ENCODE results near the gene TNS1.

The TNS1 gene

DNA sequence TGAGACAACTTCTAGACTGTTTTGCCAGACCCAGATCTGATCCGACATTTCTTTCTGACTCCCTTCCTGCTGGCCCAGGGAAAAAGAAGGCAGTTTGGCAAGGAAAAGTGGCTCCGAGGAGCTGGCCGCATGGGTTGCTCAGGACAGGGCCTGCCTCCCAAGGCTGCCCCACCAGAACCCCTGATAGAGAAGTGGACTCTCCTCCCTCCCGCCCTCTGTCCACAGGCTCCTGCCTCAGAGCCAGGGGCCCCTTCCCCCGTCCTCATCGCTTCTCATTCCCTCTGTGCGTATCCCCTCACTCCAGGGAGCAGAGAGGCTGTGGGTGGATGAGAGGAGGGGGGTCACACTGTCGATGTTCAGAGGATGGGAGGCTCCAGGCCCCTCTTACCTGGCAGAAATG lies 110.2 kb downstream of the TNS1 start:
- DNase-seq: no peak

- peak; percentile 75 for DNase-seq
These were observed 112.3 kb downstream of the TNS1 start for GRCh38 chr2:217890445-217890844.

GRCh38 chr2:217889656-217890055 lies 113.1 kb downstream of the TNS1 start:
- no peak for DNase-seq

GRCh38 chr2:217887841-217888701 lies 114.7 kb downstream of the TNS1 start:
- no peak for DNase-seq

- peak; percentile 63 for DNase-seq
These were observed 116.0 kb downstream of the TNS1 start for GRCh38 chr2:217886720-217887309.

DNA sequence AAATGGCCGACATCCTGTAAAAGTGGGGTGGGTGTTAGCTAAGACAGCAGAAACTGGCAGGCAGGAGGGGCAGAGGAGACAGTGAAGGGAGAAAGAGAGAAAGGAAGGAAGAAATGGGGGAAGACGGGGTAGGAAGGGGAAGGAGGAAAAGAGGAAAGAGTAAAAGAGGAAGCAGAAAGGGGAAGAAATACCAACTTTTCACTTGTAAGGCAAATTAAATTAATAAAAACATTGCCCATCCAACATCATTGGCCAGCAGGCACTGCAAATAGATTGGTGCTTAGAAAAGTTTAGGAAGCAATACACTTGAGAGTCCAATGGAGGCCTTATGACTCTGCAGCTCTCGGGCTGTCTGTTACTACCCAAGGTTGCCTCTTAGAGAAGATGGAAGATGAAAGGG lies 116.7 kb downstream of the TNS1 start:
- no peak for DNase-seq

DNA sequence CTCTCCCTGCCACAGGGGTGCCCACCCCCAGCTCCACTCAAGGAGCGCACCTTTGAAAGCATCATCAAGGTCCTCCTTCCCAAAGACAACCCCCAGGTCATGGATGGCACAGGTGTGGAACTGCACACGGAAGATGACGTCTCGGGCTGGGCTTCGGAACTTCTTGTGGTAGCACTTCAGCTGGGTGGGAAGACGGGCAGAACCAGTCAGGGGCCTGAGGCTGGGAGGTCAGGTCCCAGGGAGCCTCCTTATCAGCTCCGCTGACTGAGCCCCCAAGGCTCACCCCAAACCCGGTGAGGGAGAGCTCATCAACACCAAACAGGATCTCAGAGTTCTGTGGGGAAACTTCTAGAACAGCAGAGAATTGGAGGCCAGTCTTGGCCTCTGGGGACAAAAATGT lies 117.8 kb downstream of the TNS1 start:
- DNase-seq: no peak

DNA sequence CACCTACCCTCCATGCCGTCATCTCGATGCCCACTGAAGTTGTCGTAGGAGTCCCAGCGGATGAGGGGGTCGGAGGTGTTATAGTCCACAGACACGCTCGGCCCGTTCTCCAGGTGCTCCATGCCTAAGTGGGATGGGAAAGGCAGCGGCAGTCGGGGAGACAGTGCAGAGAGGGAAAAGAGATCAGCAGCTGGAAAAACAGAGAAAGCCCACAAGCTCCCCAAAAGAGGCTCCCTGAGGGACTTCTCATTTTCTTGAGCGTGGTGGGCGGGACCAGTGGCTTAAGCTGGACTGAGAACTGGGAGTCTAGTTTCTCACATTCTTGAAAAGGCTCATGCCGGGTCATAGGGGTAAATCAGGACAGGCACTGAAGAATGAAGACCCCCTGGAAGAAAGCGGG lies 121.9 kb downstream of the TNS1 start:
- DNase-seq: no peak

GRCh38 chr2:217880287-217880889 lies 122.4 kb downstream of the TNS1 start:
- DNase-seq: no peak

- DNase-seq: no peak
These were observed 123.7 kb downstream of the TNS1 start for GRCh38 chr2:217878915-217879590.

- DNase-seq: no peak
These were observed 124.9 kb downstream of the TNS1 start for GRCh38 chr2:217877866-217878265.

- no peak for DNase-seq
These were observed 126.6 kb downstream of the TNS1 start for GRCh38 chr2:217876253-217876570.

DNA sequence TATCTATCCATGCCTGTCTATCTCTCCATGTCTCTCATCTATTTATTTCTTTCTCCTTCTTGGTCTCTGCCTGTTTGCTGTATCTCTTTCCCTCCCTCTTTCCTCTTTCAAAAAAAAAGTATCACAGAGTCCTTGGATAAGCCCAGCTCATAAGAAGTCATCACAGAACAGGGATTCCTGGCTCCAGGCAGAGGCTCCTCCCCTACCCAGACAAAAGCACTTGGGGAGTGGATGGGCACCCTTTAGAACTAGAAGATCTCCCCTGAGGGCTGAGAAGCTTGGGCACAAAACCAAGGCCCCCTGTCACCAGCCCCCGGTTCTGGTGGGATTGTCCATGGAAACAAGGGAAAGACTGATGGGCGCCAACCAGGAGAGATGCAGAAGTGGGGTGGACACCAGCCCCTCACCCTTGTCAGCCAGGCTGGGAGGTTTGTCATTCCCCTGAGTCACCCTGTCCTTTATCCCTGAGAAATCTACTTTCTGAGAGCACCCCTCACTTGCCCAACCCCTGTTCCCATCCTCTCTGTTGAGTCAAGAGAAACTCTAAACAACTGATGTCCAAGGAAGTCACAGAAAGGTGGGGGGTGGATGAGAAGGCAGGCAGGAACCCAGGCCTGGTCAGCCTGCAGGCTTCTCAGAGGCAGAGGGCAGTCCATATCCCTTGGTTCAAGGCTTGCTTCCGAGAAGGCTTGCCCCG lies 127.1 kb downstream of the TNS1 start:
- DNase-seq: peak; percentile 6

- no peak for DNase-seq
These were observed 127.7 kb downstream of the TNS1 start for GRCh38 chr2:217875138-217875537.

DNA sequence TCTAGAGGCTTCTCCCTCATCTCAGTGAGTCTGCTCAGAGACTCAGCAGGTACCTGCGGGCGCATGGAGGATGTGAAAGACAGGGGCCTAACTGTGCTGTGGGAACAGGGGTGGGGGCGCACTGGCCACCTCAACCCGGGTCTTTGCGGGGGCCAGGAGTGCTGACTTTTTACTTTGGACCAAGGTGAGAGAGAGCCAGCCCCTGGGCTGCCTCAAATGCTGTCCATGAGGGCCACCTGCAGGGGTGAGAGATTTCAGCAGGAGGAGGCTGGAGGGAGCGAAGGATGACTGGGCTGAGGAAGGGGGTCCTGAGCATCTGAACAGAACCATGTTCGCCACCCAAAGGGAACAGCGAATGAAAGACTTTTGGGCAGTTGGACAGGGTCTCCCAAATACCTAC lies 129.4 kb downstream of the TNS1 start:
- no peak for DNase-seq

DNA sequence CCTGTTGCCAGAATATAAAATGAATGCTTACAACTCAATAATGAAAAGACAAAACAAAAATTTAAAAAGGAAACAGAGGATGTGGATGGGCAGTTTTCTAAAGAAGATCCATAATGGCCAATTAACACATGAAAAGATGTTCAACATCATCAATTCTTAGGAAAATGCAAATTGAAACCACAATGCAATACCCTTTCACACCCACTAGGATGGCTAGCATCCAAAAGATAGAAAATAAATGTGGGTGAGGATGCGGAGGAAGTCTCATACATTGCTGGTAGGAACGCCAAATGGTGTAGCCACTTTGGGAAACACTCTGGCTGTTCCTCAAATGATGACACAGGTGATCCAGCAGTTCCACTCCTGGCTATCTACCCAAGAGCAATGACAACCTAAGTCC lies 130.5 kb downstream of the TNS1 start:
- DNase-seq: no peak

DNA sequence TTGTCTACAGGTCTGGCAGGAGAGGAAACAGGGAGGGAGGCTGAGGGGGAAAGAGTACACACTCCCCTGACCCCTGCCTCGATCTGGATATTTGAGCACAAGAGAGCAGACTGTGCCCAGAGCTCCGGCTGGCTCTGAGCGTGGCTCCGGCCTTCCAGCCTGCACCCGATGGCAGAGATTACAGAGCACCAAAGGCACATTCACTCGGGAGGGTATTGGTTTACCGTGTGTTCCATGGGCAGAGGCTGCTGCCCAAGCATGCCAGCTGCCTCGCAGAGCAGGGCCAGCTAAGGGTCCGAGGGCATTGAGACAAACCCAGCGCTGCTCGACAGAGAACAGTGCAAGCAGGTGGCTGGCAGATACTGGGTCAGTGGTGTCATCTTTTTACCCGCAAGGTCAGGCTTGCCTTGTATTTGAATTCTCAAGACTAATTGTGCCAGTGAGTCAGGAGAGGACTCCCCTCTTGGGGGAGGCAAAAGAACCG lies 132.2 kb downstream of the TNS1 start:
- no peak for DNase-seq

DNA sequence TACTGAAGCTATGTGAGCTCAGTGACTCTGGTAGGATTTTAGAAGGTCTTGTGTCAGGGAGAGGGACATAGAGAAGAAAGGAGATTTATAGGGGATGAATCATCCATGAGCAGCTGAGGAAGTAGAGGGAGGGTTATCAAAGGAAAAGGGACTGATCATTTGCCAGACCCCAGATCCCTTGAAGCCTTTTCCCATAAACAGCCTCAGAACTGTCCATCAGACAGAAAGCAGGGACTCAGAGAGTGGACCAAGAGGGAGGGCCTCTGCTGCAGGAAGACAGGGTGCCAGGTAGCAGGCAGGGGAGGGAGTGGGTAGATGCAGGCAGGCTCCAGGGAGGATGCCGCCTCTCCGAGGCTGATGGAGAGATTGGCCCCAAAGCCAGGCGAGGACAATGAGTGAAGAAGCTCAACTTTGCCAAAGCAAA lies 133.9 kb downstream of the TNS1 start:
- DNase-seq: peak; percentile 64

- no peak for DNase-seq
These were observed 134.4 kb downstream of the TNS1 start for GRCh38 chr2:217868265-217868892.

GRCh38 chr2:217866457-217866856 lies 136.3 kb downstream of the TNS1 start:
- no peak for DNase-seq

GRCh38 chr2:217864963-217865772 lies 137.6 kb downstream of the TNS1 start:
- DNase-seq: no peak

DNA sequence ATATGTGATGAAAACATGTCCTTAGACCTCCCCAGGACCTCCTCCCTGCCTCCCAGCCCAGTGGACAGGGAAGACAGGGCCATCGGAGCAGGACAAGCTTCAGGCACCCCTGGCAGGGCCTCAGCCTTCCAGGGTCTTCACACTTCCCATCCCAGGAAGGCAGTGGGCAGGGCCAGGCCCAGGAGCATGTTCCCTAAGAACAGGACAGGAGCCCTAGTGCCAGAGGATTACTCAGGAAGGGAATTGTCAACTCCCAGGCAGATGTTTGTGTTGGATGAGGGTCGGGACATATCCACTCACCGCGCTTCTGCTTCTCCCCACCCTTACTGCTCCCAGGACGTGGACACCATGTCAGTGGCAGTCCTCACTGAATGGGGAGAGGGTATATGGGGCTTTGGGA lies 138.9 kb downstream of the TNS1 start:
- no peak for DNase-seq
